ENCODE results near the gene FKBP5. TPM values are rescaled to one million over a fixed set of nuclear protein-coding genes. Genes with fewer than 3 reads are reported as not detected.

The FKBP5 gene
- polyA plus RNA-seq, 1 experiment: 1.6 TPM

GRCh38 chr6:35710241-35710847 is 21.6 kb upstream of the FKBP5 start:
- TF ChIP-seq CTCF (IDR thresholded peaks at IDR 0.05; ENCODE audit: insufficient read depth, low read depth, low read length): no peak
- CTCF ChIA-PET: no interaction called here
- Histone ChIP-seq H3K27me3 (ENCODE audit: control insufficient read depth, insufficient read depth, low read length) (no peaks in the 10 kb centered on the region; the same call in none of the 2 replicates), H3K4me3 (ENCODE audit: low read depth, low read length) (no peak overlapping the region), H3K36me3 (ENCODE audit: control insufficient read depth, insufficient read depth, low read length) (no peaks in the 10 kb centered on the region)
- POLR2A ChIA-PET: no interaction called here
- no peak for DNase-seq (ENCODE audit: low read depth)

- ChIA-PET CTCF (no interaction called here), POLR2A (no interaction called here)
- no peak for TF ChIP-seq CTCF (IDR thresholded peaks at IDR 0.05; ENCODE audit: insufficient read depth, low read depth, low read length)
- no peak for DNase-seq (ENCODE audit: low read depth)
- H3K4me3 ChIP-seq (ENCODE audit: low read depth, low read length): no peak overlapping the region
- H3K27me3 ChIP-seq (ENCODE audit: control insufficient read depth, insufficient read depth, low read length): no peaks in the 10 kb centered on the region; the same call in none of the 2 replicates
- H3K36me3 ChIP-seq (ENCODE audit: control insufficient read depth, insufficient read depth, low read length): no peaks in the 10 kb centered on the region
Observed at GRCh38 chr6:35708585-35708984, 19.9 kb upstream of the FKBP5 start.

- CTCF ChIA-PET: no interaction called here
- no peak for TF ChIP-seq CTCF (IDR thresholded peaks at IDR 0.05; ENCODE audit: insufficient read depth, low read depth, low read length)
- Histone ChIP-seq H3K36me3 (ENCODE audit: control insufficient read depth, insufficient read depth, low read length) (no peaks in the 10 kb centered on the region), H3K4me3 (ENCODE audit: low read depth, low read length) (no peak overlapping the region), H3K27me3 (ENCODE audit: control insufficient read depth, insufficient read depth, low read length) (no peaks in the 10 kb centered on the region; the same call in none of the 2 replicates)
- POLR2A ChIA-PET: no interaction called here
- no peak for DNase-seq (ENCODE audit: low read depth)
Observed at GRCh38 chr6:35707714-35708407, 19.1 kb upstream of the FKBP5 start.

- ChIA-PET POLR2A (no interaction called here), CTCF (interaction anchor here (1.8 kb wide), 1 partner anchor 30 kb away, joined by 4 read pairs; no protein-coding TSS in a partner anchor)
- no peak for TF ChIP-seq CTCF (IDR thresholded peaks at IDR 0.05; ENCODE audit: insufficient read depth, low read depth, low read length)
- Histone ChIP-seq H3K4me3 (ENCODE audit: low read depth, low read length) (no peak overlapping the region), H3K27me3 (ENCODE audit: control insufficient read depth, insufficient read depth, low read length) (no peaks in the 10 kb centered on the region; the same call in 1 of the 2 replicates), H3K36me3 (ENCODE audit: control insufficient read depth, insufficient read depth, low read length) (no peaks in the 10 kb centered on the region)
- no peak for DNase-seq (ENCODE audit: low read depth)
Observed at GRCh38 chr6:35706468-35706867, 17.8 kb upstream of the FKBP5 start.

GRCh38 chr6:35703554-35703953 is 14.8 kb upstream of the FKBP5 start:
- ChIA-PET POLR2A (no interaction called here), CTCF (interaction anchor here (0.9 to 1.3 kb wide), 2 partner anchors 23 to 34 kb away, joined by 5 read pairs; no protein-coding TSS in a partner anchor)
- H3K36me3 ChIP-seq (ENCODE audit: control insufficient read depth, insufficient read depth, low read length): no peaks in the 10 kb centered on the region
- DNase-seq (ENCODE audit: low read depth): no peak
- no peaks in the 10 kb centered on the region for H3K27me3 ChIP-seq (ENCODE audit: control insufficient read depth, insufficient read depth, low read length)
- no peak for TF ChIP-seq CTCF (IDR thresholded peaks at IDR 0.05; ENCODE audit: insufficient read depth, low read depth, low read length)
- H3K4me3 ChIP-seq (ENCODE audit: low read depth, low read length): no peak overlapping the region
